ENCODE measurements around the gene PKP4. TPM values are rescaled to one million over a fixed set of nuclear protein-coding genes. Genes with fewer than 3 reads are reported as not detected.

The PKP4 gene
- total RNA-seq, 8 experiments from 2014 or later = 17.8 to 43.0 (median 29.1) TPM

GRCh38 chr2:158719403-158719802, 262.7 kb downstream of the PKP4 start:
- WGBS, 10 experiments = 40 to 100% (median 69%) methylated on average over 1 to 5 of the region's 5 CpGs; no CpG with 5 or more reads in 1 of the 10 experiments
- peaks cover 6 to 12% of the 10 kb centered on the region in 2 donors for H3K4me1 ChIP-seq (replicated peaks in 1 of 2)
- H3K4me3 ChIP-seq = no peak overlapping the region
- H3K27ac ChIP-seq = no peak overlapping the region
- in situ Hi-C loops (cut with MboI; ENCODE audit: low pct_unique_long_range_greater_than_20kb in 2 of 9, low sequenced_read_pairs in 9 of 9, unreplicated experiment in 9 of 9) = no loop called here
- peak in 4 of 8 experiments; percentile 33 to 82 (median 69) for ATAC-seq (replicated peaks in 6 of 8)

- Histone ChIP-seq H3K27ac (no peak overlapping the region), H3K4me1 (replicated peaks in 1 of 2) (peaks cover 12 to 20% of the 10 kb centered on the region in 2 donors), H3K4me3 (no peak overlapping the region)
- in situ Hi-C loops (cut with MboI; ENCODE audit: low pct_unique_long_range_greater_than_20kb in 2 of 9, low sequenced_read_pairs in 9 of 9, unreplicated experiment in 9 of 9) = no loop called here
- ATAC-seq (replicated peaks in 6 of 8) = no peak
- WGBS, 10 experiments = 0 to 100% (median 86%) methylated on average over 1 to 5 of the region's 9 CpGs; no CpG with 5 or more reads in 2 of the 10 experiments
Observed at GRCh38 chr2:158722266-158723105, 265.7 kb downstream of the PKP4 start.

DNA sequence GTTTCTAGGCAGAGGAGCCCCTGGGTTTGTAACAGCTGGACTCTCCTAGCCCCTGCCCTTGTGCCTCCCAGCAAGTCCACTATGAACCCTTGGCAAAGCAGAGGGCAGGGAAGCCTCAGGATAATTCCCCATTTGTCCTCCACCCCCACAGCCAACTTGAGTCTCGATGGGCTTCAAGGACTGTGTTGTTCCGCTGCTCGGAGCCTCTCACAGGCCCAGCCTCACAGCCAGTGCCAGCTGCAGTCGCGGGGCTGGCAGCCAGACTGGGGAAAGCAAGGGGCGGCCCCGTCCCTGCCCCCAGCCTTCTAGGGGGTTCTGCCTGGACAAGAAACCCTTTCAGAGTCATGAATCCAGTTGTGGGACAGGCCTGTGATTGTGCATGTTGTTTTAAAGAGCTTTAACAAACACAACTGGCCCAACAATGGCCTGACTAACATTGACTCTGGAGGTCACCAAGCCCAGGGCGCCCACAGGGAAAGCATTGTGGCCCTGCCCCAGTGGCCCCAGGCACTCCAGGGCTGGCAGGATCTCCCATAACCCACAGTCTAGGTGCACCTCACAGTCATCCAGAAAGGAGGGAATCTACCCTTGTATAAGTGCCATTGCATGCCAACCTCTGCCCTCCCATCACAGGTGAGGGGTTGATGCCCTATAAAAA, 266.6 kb downstream of the PKP4 start:
- 80 to 100% (median 89%) methylated on average over 1 to 4 of the region's 8 CpGs; no CpG with 5 or more reads in 7 of the 10 experiments for WGBS, 10 experiments
- no peak for ATAC-seq (replicated peaks in 6 of 8)
- in situ Hi-C loops (cut with MboI; ENCODE audit: low pct_unique_long_range_greater_than_20kb in 2 of 9, low sequenced_read_pairs in 9 of 9, unreplicated experiment in 9 of 9) = no loop called here
- Histone ChIP-seq H3K4me1 (replicated peaks in 1 of 2) (peaks cover 12 to 20% of the 10 kb centered on the region in 2 donors), H3K27ac (no peak overlapping the region), H3K4me3 (no peak overlapping the region)

- no peak overlapping the region for H3K27ac ChIP-seq
- 69 to 100% (median 93%) methylated on average over 2 to 8 of the region's 12 CpGs; no CpG with 5 or more reads in 2 of the 10 experiments for WGBS, 10 experiments
- in situ Hi-C loops (cut with MboI; ENCODE audit: low pct_unique_long_range_greater_than_20kb in 2 of 9, low sequenced_read_pairs in 9 of 9, unreplicated experiment in 9 of 9) = no loop called here
- H3K4me3 ChIP-seq = no peak overlapping the region
- H3K4me1 ChIP-seq (replicated peaks in 1 of 2) = peaks cover 8 to 16% of the 10 kb centered on the region in 2 donors
- ATAC-seq (replicated peaks in 6 of 8) = peak in 3 of 8 experiments; percentile 21 to 28 (median 23)
Observed at GRCh38 chr2:158723921-158724802, 267.4 kb downstream of the PKP4 start.

GRCh38 chr2:158724803-158725381, 268.1 kb downstream of the PKP4 start:
- in situ Hi-C loops (cut with MboI; ENCODE audit: low pct_unique_long_range_greater_than_20kb in 2 of 9, low sequenced_read_pairs in 9 of 9, unreplicated experiment in 9 of 9) = loop anchor here in 3 of 9 experiments (25.0 kb wide), 4 partner anchors 263 to 713 kb away; partner anchors contain the start of genes CCDC148 (in 1 of the 3) and PKP4 (in 1 of the 3)
- ATAC-seq (replicated peaks in 6 of 8) = peak in 1 of 8 experiments; percentile 30
- Histone ChIP-seq H3K4me1 (replicated peaks in 1 of 2) (peaks cover under 1 to 14% of the 10 kb centered on the region in 2 donors), H3K4me3 (no peak overlapping the region), H3K27ac (no peak overlapping the region)
- 39 to 100% (median 69%) methylated on average over 1 to 6 of the region's 8 CpGs; no CpG with 5 or more reads in 2 of the 10 experiments for WGBS, 10 experiments

- in situ Hi-C loops (cut with MboI; ENCODE audit: low pct_unique_long_range_greater_than_20kb in 2 of 9, low sequenced_read_pairs in 9 of 9, unreplicated experiment in 9 of 9) = loop anchor here in 3 of 9 experiments (25.0 kb wide), 4 partner anchors 263 to 713 kb away; partner anchors contain the start of genes CCDC148 (in 1 of the 3) and PKP4 (in 1 of the 3)
- ATAC-seq (replicated peaks in 6 of 8) = peak; percentile 24 to 95 (median 69)
- Histone ChIP-seq H3K4me1 (replicated peaks in 1 of 2) (peaks cover 0 to 14% of the 10 kb centered on the region in 2 donors), H3K27ac (no peak overlapping the region), H3K4me3 (no peak overlapping the region)
- 49 to 83% (median 57%) methylated on average over 3 to 6 of the region's 7 CpGs; no CpG with 5 or more reads in 5 of the 10 experiments for WGBS, 10 experiments
Observed at GRCh38 chr2:158725441-158725891, 268.7 kb downstream of the PKP4 start.

DNA sequence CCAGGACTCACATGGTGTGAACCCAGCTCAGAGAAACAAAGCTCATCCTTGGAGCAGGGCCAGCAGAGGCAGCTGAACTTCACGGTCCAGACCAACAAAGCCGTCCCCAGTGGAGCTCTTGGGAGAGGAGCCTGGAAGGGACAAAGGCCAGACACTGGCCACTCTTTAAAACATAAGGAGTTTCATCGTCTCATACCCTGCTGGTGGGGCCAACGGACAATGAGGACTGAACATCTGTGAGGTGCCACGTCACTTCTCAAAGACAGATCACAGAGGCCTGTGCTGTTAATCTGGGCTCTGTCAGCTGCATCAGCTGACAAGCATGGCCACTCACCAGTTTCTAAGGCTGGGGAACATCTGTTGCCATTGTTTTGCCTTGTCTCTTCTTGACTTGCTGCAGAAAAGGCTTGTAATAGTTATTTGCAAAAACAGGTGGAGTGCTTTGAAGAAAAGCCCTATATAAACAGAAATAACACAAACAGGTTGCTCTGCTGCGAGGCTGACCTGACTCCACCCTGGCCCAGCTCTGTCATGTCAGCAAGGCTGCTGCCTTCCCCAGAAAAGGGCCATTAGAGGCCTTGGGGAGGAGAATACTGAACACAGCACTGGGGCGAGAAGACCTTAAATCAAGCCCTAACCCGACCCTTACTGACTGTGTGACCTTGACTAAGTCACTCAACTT, 270.3 kb downstream of the PKP4 start:
- ATAC-seq (replicated peaks in 6 of 8) = peak in 7 of 8 experiments; percentile 55 to 84 (median 69)
- H3K4me1 ChIP-seq (replicated peaks in 1 of 2) = peaks cover 0 to 14% of the 10 kb centered on the region in 2 donors
- H3K27ac ChIP-seq = peak overlapping the region; percentile 32 to 57
- WGBS, 10 experiments = 18 to 80% (median 42%) methylated on average over 1 to 6 of the region's 8 CpGs; no CpG with 5 or more reads in 2 of the 10 experiments
- in situ Hi-C loops (cut with MboI; ENCODE audit: low pct_unique_long_range_greater_than_20kb in 2 of 9, low sequenced_read_pairs in 9 of 9, unreplicated experiment in 9 of 9) = loop anchor here in 3 of 9 experiments (25.0 kb wide), 4 partner anchors 265 to 715 kb away; partner anchors contain the start of genes CCDC148 (in 1 of the 3) and PKP4 (in 1 of the 3)
- no peak overlapping the region for H3K4me3 ChIP-seq

DNA sequence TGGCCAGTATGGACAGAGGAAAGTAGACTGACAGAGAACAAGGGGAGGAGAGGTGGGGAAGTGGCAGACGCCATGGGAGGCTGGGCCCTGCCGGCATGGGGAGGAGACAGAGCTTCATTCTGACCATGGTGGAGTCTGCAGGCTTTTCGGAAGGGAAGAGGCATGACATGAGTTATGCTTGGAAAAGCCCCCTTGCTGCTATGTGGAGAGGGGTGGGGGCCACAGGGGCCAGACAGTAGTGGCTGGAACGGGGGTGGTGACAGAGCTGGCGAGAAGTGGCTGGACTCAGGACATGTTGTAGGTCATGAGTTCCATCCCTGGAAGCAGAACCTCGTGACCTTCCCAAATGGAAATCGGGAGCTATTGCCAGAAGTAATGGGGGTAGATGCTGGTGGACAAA, 271.7 kb downstream of the PKP4 start:
- Histone ChIP-seq H3K4me3 (no peak overlapping the region), H3K27ac (no peak overlapping the region), H3K4me1 (replicated peaks in 1 of 2) (peaks cover 0 to 14% of the 10 kb centered on the region in 2 donors)
- in situ Hi-C loops (cut with MboI; ENCODE audit: low pct_unique_long_range_greater_than_20kb in 2 of 9, low sequenced_read_pairs in 9 of 9, unreplicated experiment in 9 of 9) = loop anchor here in 3 of 9 experiments (25.0 kb wide), 4 partner anchors 266 to 716 kb away; partner anchors contain the start of genes CCDC148 (in 1 of the 3) and PKP4 (in 1 of the 3)
- no peak for ATAC-seq (replicated peaks in 6 of 8)
- WGBS, 10 experiments = 33 to 100% (median 78%) methylated on average over 1 to 3 of the region's 7 CpGs; no CpG with 5 or more reads in 4 of the 10 experiments

- H3K4me1 ChIP-seq (replicated peaks in 1 of 2) = peaks cover 0 to 14% of the 10 kb centered on the region in 2 donors
- ATAC-seq (replicated peaks in 6 of 8) = peak in 1 of 8 experiments; percentile 19
- 67 to 83% (median 80%) methylated on average over 1 to 2 of the region's 5 CpGs; no CpG with 5 or more reads in 5 of the 10 experiments for WGBS, 10 experiments
- in situ Hi-C loops (cut with MboI; ENCODE audit: low pct_unique_long_range_greater_than_20kb in 2 of 9, low sequenced_read_pairs in 9 of 9, unreplicated experiment in 9 of 9) = loop anchor here in 3 of 9 experiments (25.0 kb wide), 4 partner anchors 267 to 717 kb away; partner anchors contain the start of genes CCDC148 (in 1 of the 3) and PKP4 (in 1 of the 3)
- no peak overlapping the region for H3K27ac ChIP-seq
- no peak overlapping the region for H3K4me3 ChIP-seq
Observed at GRCh38 chr2:158729451-158729850, 272.7 kb downstream of the PKP4 start.

GRCh38 chr2:158729873-158730620, 273.3 kb downstream of the PKP4 start:
- ATAC-seq (replicated peaks in 6 of 8) = peak in 1 of 8 experiments; percentile 17
- Histone ChIP-seq H3K27ac (no peak overlapping the region), H3K4me1 (replicated peaks in 1 of 2) (peaks cover 0 to 14% of the 10 kb centered on the region in 2 donors), H3K4me3 (no peak overlapping the region)
- in situ Hi-C loops (cut with MboI; ENCODE audit: low pct_unique_long_range_greater_than_20kb in 2 of 9, low sequenced_read_pairs in 9 of 9, unreplicated experiment in 9 of 9) = loop anchor here in 3 of 9 experiments (25.0 kb wide), 4 partner anchors 268 to 718 kb away; partner anchors contain the start of genes CCDC148 (in 1 of the 3) and PKP4 (in 1 of the 3)
- WGBS, 10 experiments = 0 to 94% (median 83%) methylated on average over 1 to 7 of the region's 16 CpGs

Measured in motor neuron (in vitro differentiated cells).